NB4 (cell line): Measurements from ENCODE around the gene ATXN7L1.

Experiments
- CTCF ChIP-seq: IDR thresholded peaks from one replicate; pipeline ENCODE4 v1.5.1; 2012; ENCODE audit warnings: low read depth, low read length
- MAX ChIP-seq: IDR thresholded peaks from 2 replicates; pipeline ENCODE4 v1.6.1; 2011; ENCODE audit warnings: low read depth, low read length
- MYC ChIP-seq: IDR thresholded peaks from 2 replicates; pipeline ENCODE4 v1.6.1; 2011; ENCODE audit warnings: low read depth, low read length
- POLR2A ChIP-seq: IDR thresholded peaks from 2 replicates; pipeline ENCODE4 v1.6.1; 2011; ENCODE audit warnings: mild to moderate bottlenecking; ENCODE audit not compliant: insufficient read length; ENCODE audit errors: extremely low read depth

- TF ChIP-seq CTCF, result no peak
- no peak for TF ChIP-seq POLR2A
- no peak for TF ChIP-seq MYC
- TF ChIP-seq MAX, result no peak
Measured at GRCh38 chr7:105719919-105720318, 156.5 kb downstream of the ATXN7L1 start.
